Embryonic facial prominence (tissue), 1 donor: ENCODE data around the gene LILRB3.
"Not testable (repeated sequence)": the region's sequence is repeated elsewhere in the genome, so short reads cannot be mapped to it uniquely, and the experiment has no call there.

Experiments used
- DNase-seq: peaks from one replicate; pipeline ENCODE4 v3.0.0-alpha.2; 2016; ENCODE audit errors: extremely low spot score

The LILRB3 gene

DNA sequence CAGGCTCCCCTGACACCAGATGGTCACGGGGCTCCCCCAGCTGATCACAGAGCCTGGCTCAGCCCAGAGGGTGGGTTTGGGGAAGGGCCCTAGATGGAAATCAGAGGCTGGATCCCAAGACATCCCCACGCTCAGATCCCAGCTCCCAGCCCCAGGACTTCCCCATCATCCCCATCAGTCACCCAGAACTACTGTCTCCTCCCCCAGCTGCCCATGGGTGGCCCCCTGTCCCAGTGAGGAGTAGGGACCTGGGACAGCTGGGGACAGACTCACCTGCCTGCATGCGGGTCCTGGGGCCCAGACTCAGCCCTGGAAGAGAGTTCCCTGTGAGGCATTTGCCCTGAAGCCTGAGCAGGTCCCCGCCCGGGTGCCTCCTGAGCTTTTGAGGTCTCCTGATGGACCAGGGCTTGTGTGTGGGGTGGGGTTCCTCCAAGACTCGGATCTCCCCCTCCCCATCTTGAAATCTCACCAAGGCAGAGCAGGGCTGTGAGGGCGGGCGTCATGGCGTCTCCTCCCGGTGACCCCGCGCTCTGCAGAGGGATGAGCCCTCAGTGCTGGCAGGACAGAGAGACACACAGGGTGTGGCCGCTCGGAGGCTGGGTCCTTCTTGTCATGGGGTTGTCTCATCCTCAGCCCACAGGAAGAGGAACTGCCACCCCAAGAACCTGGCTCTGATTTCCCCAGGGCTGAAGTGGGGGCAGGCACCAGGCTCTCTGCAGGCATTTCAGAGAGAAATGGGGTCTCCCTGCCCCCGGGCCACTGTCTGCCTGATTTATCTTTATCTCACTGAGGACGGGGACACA, at the start of gene LILRB3:
LILRB3 (minus strand) TSS at position 534 of the 803 bp plus-strand sequence; CDS start at position 503, 31 bp downstream.
- DNase-seq, result not testable (repeated sequence)

DNA sequence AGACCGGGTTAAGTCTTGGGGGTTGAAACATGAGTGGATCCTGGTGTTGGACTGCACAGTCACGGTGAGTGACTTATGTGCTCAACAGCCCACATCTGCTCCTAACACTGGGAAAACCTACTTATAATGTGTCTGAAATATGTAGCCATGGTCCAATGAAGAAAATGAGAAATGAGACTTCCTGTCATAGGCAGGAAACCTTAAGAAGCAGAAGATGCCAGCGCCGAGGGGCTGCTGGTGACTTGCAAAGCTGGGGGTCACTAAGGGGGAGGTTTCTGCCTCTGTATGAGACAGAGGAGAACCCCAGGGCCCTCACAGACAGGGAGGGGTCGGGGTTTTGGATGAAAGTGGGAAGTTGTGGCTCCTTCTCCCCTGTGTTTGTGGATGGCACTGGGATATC, 49.4 kb upstream of the LILRB3 start:
- DNase-seq, result not testable (repeated sequence)

GRCh38 chr19:54271587-54271986, 48.8 kb upstream of the LILRB3 start:
- not testable (repeated sequence) for DNase-seq

GRCh38 chr19:54271106-54271505, 48.3 kb upstream of the LILRB3 start:
- DNase-seq, result no peak

- no peak for DNase-seq
These were observed 46.1 kb upstream of the LILRB3 start for GRCh38 chr19:54268936-54269335.

DNA sequence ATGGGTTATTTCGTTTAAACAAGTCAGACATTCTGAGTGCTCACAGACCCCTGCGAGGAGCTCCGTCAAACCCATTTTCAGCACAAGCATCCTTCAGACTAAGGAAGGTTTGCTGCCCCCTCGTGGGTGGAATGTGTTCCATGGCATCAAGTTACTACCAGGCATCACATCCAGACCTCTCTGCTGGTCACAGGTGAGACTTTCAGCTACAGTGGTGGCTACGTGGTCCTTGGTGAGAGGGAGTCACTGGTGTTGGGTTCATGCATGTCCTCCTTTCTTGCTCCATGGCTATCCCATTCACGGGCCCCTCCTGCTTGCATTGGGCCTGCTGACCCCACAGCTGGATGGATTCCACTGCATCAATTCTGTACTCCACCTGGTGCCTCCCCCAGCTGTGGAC, 43.3 kb upstream of the LILRB3 start:
- DNase-seq, result no peak

DNA sequence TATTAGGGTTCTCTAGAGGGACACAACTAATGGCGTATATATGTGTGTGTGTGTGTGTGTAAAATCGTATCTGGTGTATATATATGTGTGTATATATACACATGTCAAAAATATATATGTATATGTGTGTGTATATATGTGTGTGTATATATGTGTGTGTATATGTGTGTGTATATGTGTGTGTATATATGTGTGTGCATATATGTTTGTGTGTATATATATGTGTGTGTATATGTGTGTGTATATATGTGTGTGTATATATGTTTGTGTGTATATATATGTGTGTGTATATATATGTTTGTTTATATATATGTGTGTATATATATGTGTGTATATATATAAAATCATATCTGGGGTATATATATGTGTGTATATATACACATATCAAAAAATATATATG, 39.7 kb upstream of the LILRB3 start:
- no peak for DNase-seq

- no peak for DNase-seq
These were observed 39.3 kb upstream of the LILRB3 start for GRCh38 chr19:54262066-54262465.

DNA sequence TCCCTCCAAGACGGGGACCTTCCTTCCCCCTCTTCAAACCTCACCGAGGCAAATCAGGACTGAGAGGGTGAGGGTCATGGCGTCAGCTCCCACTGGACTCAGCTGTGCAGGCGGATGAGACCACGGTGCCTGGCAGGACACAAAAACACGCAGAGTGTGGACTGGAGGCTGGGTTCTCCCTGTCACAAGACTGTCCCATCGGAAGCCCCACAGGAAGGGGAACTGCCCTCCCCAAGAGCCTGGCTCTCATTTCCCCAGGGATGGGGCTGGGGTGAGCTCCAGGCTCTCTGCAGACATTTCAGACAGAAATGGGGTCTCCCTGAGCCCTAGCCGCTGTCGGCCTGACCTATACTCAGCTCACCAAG, 34.3 kb upstream of the LILRB3 start, which contains the start of gene LILRB5:
LILRB5 (minus strand) TSS at position 158 of the 365 bp plus-strand sequence; CDS start at position 78, 80 bp downstream.
- no peak for DNase-seq

DNA sequence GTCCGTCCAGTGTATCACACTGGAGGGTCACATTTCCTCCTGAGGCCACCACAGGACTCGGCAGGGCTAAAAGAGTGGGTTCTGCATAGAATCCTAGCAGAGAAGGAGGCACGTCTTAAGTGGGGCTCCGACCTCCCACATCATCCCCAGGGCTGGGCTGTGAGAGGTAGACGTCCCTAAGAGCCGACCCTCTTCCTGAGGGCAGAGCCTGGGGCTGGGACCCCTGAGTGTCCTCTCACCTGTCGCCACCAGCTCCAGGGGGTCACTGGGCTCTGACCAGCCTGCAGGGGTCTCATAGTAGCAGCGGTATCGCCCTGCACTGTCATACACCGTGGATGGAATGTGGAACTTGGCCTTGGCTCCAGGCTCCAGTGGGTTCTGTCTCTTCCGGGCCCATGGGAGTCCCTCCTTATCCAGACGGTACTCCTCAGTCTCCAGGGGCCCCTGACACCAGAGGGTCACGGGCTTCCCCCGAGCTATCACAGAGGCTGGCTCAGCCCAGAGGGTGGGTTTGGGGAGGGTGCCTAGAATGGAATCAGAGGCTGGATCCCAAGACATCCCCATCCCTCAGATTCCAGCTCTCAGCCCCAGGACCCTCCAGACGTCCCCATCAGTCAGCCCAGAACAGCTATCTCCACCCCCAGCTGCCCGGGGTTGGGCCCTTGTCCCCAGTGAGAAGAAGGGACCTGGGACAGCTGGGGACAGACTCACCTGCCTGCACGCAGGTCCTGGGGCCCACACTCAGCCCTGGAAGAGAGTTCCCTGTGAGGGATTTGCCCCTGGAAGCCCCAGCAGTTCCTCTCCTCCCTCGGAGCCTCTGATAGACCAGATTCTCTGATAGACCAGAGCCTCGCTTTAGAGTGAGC, 33.7 kb upstream of the LILRB3 start:
- no peak for DNase-seq

DNA sequence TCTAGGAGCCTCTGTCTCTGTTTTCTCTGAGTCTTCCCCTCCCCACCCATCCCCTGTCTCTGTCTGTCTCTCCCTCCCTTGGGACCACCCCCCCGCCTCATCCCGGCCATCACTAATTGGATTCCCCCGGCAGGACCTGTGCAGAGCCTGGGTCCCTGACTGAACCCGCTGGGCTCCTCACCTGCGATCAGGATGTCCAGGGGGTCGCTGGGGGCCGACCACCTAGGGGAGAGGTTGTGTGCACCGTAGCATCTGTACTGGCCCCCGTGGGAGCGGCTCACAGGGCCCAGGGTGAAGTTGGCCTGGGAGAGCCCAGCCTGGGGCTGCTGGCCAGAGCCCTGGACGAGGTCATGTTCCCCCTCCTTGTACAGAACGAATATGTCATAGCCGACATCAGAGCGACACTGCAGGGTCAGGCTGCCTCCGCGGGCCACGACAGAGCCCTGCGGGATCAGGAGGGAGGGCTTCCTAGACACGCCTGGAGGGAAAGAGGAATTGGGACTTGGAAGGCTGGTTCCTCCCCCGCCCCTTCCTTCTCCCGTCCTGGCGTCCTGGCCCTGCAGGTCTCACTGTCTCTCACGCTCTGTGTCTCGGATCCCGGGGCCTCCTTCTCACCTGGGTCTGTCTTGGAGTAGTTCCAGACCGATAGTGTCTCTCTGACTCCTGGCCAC, 32.4 kb upstream of the LILRB3 start:
- DNase-seq, result no peak

DNA sequence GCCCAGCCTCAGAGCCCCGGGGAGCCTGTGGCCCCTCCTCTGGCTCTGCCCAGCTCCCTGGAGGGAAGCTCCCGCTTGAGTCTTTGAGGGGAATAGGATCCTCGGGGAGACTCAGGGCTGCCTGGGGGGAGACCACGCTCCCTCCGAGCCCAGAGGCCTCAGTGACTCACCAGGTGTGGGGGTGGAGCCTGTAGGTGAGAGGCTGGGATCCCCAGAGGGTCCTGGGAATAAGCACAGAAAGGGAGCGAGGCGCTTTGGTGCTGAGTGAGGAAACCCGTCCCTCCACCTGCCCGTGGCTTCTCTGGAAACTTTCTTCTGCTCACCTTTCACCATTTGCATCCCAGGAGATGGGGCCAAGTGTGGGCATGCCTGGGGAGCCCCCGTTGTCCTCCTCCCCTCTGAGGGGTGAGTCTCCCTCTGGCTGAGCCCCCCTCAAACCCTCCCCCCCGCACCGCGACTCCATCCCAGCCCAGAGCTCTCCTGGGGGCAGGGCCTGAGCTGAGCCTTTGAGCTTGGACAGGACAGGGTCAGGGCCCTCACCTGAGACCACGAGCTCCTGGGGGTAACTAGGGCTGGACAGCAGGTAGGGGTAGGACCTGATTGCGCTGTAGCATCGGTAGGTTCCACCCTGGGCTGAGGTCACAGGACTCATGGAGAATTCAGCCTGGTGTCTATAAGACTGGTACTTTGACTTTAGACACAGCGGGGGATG, 31.5 kb upstream of the LILRB3 start:
- DNase-seq, result no peak

DNA sequence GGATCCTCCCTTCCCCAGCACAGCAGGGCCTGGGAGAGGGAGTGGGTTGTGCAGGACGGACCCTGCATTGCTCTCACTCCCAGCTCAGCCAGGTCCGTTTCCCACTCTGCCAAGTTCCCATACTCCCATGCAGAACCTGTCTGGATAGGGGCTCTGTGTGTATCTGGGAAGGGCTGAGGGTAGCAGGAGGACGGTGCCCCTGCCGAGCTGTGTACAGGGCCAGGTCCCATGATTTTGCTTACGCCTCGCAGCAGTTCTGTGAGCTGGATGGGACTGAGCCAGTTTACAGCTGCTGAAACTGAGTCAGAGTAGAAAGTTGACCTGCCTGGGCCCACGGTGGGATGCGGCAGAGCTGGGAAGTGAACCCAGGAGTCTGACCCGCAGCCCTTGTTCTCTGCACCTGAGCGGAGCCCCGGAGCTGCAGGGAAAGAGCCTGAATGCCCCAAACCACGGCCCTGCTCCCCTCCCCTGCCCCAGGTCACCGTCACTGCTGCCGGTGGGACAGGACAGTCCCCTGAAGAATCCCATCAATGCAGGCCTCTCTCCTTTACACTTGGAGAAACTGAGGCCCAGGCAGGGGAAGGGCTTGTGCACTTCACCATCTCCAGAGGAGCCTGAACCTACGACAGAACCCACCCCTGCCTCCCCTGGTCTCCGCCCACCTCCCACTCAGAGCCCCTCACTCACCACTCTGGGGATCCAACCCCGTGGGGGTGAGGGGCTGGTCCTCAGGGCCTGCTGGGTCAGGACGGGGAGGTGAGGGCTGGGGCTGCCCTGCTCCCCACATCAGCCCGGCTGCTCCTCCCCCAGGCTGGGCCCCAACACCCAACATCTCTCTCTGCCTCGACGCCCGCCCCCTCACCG, 30.8 kb upstream of the LILRB3 start:
- no peak for DNase-seq

- DNase-seq, result no peak
These were observed 30.0 kb upstream of the LILRB3 start for GRCh38 chr19:54252845-54253244.

GRCh38 chr19:54252243-54252642, 29.4 kb upstream of the LILRB3 start:
- no peak for DNase-seq

DNA sequence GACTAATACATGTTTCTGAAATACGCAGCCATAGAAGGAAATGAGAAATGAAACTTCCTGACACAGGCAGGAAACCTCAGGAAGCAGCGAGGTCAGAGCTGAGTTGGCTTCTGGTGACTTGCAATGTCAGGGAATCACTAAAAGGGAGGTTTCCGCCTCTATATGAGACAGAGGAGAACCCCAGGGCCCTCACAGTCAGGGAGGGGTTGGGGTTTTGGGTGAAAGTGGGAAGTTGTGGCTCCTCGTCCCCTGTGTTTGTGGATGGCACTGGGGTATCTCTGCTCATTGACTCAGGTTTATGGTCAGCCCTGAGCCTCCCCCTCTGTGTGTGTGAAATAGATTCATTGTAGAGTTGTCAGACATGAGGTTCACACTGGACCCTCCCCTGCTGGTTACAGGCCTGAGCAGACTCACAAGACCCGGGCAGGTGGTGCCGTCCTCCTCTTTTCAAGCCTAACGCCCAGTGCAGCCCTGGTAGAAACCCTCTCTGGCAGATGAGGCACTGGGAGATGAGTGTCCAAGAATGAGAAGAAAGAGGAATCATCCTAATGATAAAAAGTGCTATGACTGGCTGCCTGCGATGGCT, 25.3 kb upstream of the LILRB3 start:
- DNase-seq, result no peak

DNA sequence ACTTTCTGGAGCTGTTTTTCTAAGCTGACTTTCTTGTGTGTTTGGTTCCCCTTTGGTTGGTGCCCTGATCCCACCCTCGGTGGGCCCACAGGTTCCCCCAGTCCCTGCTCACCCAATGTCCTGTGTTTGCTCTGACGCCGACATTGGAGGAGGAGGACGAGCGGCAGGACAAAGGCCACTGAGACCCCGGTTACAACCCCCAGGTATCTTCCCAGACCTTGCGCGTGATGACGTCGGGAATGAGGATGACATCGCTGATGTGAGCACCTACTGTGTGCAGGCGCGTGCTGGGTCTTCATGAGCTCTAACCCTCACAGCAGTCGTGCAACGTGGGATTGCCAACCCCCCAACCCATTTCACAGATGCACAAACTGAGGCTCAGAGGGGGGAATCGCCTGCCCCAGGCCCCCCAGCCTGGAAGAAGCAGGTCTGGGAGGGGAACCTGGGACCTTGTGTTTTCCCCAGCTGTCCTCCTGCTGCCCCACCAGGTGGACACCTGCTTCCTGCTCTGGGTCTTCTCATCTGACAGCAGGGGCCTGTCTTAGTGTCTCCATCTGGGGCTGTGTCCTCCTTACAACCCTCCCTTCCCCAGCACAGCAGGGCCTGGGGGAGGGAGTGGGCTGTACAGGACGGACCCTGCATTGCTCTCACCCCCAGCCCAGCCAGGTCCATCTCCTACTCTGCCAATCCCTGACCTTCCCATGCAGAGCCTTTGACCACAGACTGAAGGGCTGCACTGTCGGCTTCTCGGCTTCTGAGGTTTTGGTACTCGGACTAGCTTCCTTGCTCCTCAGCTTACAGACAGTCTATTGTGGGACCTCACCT, 24.5 kb upstream of the LILRB3 start:
- DNase-seq, result no peak

DNA sequence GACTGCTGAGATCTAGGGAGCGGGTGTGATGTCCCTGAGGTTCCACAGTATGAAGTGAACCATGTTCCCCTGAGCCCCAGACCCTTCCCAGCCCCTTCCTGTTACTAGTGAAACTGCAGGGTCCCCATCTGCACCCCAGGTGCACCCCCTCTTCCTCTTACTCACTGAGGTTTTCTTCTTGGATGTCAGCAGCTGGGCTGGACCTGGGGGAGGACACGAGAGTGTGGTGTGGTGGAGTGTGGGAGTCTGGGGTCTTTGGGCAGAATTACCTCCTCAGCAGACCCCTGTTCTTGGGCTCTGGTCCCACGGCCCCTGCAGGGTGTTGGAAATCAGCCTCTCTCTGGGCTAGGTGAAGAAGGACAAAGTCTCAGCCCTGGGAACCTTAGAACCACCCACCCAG, 23.1 kb upstream of the LILRB3 start:
- no peak for DNase-seq

DNA sequence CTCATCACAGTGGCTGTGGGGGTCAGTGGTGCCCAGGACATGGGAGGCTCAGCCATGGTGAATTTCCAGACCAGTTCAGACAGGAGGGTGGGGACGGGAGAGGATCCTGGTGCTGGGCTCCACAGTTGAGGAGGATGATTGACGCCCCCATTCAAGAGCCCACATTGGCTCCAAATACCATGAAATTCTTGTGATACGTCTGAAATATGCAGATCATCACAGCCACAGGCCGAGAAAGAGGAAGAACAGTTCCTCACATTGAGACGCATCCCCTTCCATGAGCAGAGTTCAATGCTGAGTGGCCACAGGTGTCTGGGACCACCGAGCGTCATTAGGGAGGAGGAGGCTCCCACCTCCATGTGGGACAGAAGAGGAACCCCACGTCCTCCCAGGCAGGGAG, 21.0 kb upstream of the LILRB3 start:
- DNase-seq, result not testable (repeated sequence)
